Epithelial cell of proximal tubule (primary cell): ENCODE data around the gene NAV2. TPM values are rescaled to one million over a fixed set of nuclear protein-coding genes. Genes with fewer than 3 reads are reported as not detected.

Experiments used
- DNase-seq: peaks from one replicate; pipeline ENCODE4 v3.0.0-alpha.2; 2011; ENCODE audit warnings: low read depth
- H3K4me3 ChIP-seq: 2 replicates; pipeline ENCODE4 v1.5.1; 2011; ENCODE audit warnings: low read depth, mild to moderate bottlenecking, low read length
- total RNA-seq: library from RNA; depleted of rRNA; stranded (reverse); fragments of >200 nt; gene quantifications from 2 replicates; pipeline ENCODE4 v1.2.3, GENCODE V29; 2015
- TF ChIP-seq, protein P1 (sequence below): conservative IDR thresholded peaks from 2 replicates; pipeline ENCODE4 v1.5.1; 2012; ENCODE audit warnings: low read depth, mild to moderate bottlenecking, low read length

The NAV2 gene
- total RNA-seq, 1 donor from 2014 or later, result 19.0 TPM

DNA sequence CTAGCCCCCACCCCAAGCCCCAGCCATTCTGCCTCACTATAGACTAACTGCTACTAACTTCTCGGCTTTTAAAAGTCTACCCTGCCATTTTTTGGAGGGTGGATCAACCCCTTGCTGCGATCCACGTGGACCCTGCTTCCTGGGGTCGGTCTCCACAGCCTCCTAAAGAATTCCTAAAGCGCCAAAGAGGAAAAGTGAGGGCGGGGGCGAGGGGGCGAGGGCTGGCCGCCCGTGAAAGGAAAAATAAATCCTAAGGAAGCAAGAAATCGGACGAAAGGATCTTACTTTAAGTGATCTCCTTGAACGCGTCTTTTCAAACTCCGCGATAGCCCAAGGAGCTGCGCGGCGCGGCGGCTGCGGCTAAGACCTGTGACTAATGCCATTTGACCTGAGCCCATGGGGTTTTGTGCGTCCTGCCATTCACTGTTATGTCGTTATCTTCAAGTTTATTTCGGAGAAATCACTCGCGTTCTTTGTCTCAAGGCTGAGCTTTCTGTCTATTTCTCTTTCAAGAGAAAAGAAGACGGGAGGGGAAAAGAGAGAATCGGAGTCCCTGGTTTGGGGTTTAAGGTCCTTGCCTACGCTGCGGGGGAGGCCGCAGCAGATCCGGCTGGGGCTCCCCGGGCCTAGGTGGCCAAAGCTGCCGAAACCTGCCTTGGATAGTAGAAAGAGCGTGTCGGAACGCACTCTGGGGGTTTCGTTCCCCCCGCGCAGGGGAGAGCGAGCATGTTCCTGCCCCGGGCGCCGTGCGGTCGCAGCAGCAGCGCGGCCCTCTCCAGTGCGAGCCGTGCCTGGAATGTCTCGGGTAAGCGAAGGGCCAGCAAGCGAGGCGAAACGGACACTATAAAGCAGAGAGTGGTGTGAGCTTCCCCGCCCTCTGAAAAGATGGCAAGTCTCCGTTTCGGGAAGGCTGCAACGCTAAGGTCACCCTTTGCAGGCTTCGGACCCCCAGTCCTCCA is 450.5 kb downstream of the NAV2 start:
- no peak for DNase-seq
- H3K4me3 ChIP-seq, result peak overlapping the region; percentile 19
- TF ChIP-seq, protein P1, sequence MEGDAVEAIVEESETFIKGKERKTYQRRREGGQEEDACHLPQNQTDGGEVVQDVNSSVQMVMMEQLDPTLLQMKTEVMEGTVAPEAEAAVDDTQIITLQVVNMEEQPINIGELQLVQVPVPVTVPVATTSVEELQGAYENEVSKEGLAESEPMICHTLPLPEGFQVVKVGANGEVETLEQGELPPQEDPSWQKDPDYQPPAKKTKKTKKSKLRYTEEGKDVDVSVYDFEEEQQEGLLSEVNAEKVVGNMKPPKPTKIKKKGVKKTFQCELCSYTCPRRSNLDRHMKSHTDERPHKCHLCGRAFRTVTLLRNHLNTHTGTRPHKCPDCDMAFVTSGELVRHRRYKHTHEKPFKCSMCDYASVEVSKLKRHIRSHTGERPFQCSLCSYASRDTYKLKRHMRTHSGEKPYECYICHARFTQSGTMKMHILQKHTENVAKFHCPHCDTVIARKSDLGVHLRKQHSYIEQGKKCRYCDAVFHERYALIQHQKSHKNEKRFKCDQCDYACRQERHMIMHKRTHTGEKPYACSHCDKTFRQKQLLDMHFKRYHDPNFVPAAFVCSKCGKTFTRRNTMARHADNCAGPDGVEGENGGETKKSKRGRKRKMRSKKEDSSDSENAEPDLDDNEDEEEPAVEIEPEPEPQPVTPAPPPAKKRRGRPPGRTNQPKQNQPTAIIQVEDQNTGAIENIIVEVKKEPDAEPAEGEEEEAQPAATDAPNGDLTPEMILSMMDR, result no peak

DNA sequence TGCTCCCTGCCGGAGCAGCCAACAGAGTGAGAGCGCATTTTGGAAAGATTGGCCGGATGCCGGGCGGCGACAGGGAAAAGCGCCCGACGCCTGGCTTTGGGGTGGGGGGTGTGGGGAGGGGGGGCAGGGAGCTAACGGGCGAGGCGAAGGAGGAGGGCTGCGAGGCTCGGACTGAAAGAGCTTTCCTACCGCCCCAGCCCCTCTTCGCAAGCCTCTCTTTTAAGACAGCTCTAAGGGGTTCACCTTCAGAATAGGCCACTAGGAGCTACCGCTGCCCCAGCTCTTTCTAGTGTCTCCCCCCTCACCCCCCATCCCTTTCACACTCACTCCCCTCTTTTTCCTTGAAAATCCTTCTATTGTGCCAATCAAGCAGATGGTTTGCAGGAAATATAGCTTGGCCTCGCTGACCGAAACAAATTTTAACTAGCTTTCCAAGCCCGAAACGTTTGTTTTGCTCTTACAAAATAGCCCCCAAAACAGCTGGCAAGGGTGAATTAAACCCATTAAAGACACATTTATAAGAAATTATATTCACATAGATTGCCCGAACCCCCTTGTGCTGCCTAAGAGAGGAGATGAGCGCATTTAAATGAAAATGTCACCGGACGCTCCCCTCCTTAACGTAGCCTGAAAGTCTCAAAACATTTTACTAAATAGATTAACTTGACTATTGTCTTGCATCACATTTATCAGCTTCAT is 451.3 kb downstream of the NAV2 start:
- no peak for DNase-seq
- no peak overlapping the region for H3K4me3 ChIP-seq
- TF ChIP-seq, protein P1, result no peak
